Vagina (tissue), 2 donors: ENCODE data around the gene SHE. TPM values are rescaled to one million over a fixed set of nuclear protein-coding genes. Genes with fewer than 3 reads are reported as not detected.

Source experiments
- DNase-seq, 2 donors: peaks; one replicate each; pipeline ENCODE4 v3.0.0-alpha.2; 2017; ENCODE audit errors: extremely low spot score in 2 of 2
- H3K27ac ChIP-seq: fragments of 200-600 bp; sonication (generic); one replicate; pipeline ENCODE4 v1.5.1; 2019
- H3K27me3 ChIP-seq: fragments of 200-600 bp; sonication (generic); one replicate; pipeline ENCODE4 v1.5.1; 2019
- H3K36me3 ChIP-seq, 2 donors: fragments of 200-600 bp; sonication (generic); one replicate each; pipeline ENCODE4 v1.5.1; 2017 to 2019
- H3K4me1 ChIP-seq: fragments of 200-600 bp; sonication (generic); one replicate; pipeline ENCODE4 v1.5.1; 2019
- H3K4me3 ChIP-seq, 2 donors: fragments of 200-600 bp; sonication (generic); 1 replicate in 1 of 2; 2 replicates in 1 of 2; pipeline ENCODE4 v1.5.1; 2016 to 2019
- H3K9me3 ChIP-seq: fragments of 200-600 bp; sonication (generic); one replicate; pipeline ENCODE4 v1.5.1; 2019
- POLR2A ChIP-seq, 2 donors: fragments of 450-650 bp; IDR thresholded peaks; one replicate each; pipeline ENCODE4 v1.6.1; 2017; ENCODE audit warnings: antibody characterized with exemption in 2 of 2, mild to moderate bottlenecking in 2 of 2, moderate library complexity in 2 of 2
- POLR2AphosphoS5 ChIP-seq, 2 donors: sonication (generic); formaldehyde crosslinking; IDR thresholded peaks; one replicate each; pipeline ENCODE4 v1.9.0; 2017; ENCODE audit warnings: antibody characterized with exemption in 2 of 2, mild to moderate bottlenecking in 2 of 2, low read depth in 1 of 2; ENCODE audit not compliant: insufficient read depth in 1 of 2
- intact Hi-C: fragments of 100-400 bp; cut with DNase I; formaldehyde crosslinking; loops from one replicate; pipeline ENCODE4 v1.15.1; 2023
- total RNA-seq: library from RNA; depleted of rRNA; stranded (reverse); fragments of >200 nt; gene quantifications from one replicate; pipeline ENCODE4 v1.2.3, GENCODE V29; 2016
- TF ChIP-seq, protein P1 (sequence below), 3 experiments: fragments of 450-650 bp in 2 of 3; fragments of 200-600 bp in 1 of 3; sonication (generic) in 1 of 3; IDR thresholded peaks; one replicate each; pipeline ENCODE4 v1.5.1; 2017 to 2019; ENCODE audit warnings: antibody characterized with exemption in 3 of 3, mild to moderate bottlenecking in 2 of 3, moderate library complexity in 2 of 3

The SHE gene
- total RNA-seq, 1 donor from 2014 or later: 23.8 TPM

DNA sequence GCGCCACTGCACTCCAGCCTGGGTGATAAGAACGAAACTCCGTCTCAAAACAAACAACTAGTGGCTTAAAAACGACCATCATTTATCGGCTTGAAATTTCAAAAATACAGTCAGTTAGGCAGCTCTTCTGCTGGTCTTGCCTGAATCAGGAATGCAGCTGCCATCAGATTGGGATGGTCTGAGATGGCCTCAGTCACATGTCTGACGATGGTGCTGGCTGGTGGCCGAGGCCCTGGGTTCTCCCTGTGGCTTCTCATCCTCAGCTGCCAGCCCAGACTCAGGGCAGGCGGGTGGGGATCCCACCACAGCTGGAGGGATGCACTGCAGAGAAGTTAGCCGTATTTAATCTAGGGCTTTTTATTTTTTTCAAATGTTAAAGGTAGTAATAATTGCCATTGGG, 65.8 kb downstream of the SHE start:
- Histone ChIP-seq H3K27me3 (no peaks in the 10 kb centered on the region), H3K9me3 (no peaks in the 10 kb centered on the region), H3K27ac (peak overlapping the region; percentile 89), H3K4me1 (peaks cover 50% of the 10 kb centered on the region), H3K36me3 (peaks cover 0 to 20% of the 10 kb centered on the region in 2 donors), H3K4me3 (no peak overlapping the region)
- DNase-seq: no peak
- intact Hi-C loops: no loop called here
- TF ChIP-seq, protein P1, sequence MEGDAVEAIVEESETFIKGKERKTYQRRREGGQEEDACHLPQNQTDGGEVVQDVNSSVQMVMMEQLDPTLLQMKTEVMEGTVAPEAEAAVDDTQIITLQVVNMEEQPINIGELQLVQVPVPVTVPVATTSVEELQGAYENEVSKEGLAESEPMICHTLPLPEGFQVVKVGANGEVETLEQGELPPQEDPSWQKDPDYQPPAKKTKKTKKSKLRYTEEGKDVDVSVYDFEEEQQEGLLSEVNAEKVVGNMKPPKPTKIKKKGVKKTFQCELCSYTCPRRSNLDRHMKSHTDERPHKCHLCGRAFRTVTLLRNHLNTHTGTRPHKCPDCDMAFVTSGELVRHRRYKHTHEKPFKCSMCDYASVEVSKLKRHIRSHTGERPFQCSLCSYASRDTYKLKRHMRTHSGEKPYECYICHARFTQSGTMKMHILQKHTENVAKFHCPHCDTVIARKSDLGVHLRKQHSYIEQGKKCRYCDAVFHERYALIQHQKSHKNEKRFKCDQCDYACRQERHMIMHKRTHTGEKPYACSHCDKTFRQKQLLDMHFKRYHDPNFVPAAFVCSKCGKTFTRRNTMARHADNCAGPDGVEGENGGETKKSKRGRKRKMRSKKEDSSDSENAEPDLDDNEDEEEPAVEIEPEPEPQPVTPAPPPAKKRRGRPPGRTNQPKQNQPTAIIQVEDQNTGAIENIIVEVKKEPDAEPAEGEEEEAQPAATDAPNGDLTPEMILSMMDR (IDR thresholded peaks at IDR 0.05): no peak
- TF ChIP-seq POLR2A (IDR thresholded peaks at IDR 0.05) (no peak), POLR2AphosphoS5 (IDR thresholded peaks at IDR 0.05; ENCODE audit: insufficient read depth in 1 of 2, low read depth in 1 of 2) (no peak)

DNA sequence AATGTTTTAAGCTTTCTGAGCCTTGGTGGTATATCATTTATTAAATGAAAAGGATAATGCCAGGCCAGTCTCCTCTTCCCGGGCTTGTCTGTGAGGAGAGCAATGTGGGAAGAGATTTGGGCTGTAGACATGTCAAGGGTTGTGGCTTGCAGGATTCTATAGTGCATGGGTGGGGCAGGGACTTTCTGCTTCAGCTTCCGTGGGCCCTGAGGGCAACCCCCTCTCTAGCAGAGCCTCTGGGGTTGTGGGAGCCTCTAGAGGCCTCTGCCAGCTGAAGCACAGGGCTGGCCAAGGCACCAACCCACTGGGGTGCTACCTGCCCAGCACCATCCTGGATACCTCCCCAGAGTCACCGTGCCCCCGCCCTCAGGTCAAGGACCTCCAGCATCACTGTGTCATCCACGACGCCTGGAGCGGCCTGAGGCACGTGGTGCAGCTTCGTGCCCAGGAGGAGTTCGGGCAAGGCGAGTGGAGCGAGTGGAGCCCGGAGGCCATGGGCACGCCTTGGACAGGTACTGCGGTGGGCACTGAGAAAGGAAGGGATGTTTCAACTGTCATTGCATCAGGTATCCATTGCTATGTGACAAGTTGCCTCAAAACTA, 66.5 kb downstream of the SHE start:
- no peak for DNase-seq
- Histone ChIP-seq H3K4me1 (peaks cover 56% of the 10 kb centered on the region), H3K9me3 (no peaks in the 10 kb centered on the region), H3K4me3 (no peak overlapping the region), H3K27me3 (no peaks in the 10 kb centered on the region), H3K36me3 (peaks cover 0 to 19% of the 10 kb centered on the region in 2 donors), H3K27ac (peak overlapping the region; percentile 89)
- intact Hi-C loops: no loop called here
- TF ChIP-seq, protein P1 (IDR thresholded peaks at IDR 0.05): no peak
- no peak for TF ChIP-seq POLR2A (IDR thresholded peaks at IDR 0.05)
- TF ChIP-seq POLR2AphosphoS5 (IDR thresholded peaks at IDR 0.05; ENCODE audit: insufficient read depth in 1 of 2, low read depth in 1 of 2): no peak

DNA sequence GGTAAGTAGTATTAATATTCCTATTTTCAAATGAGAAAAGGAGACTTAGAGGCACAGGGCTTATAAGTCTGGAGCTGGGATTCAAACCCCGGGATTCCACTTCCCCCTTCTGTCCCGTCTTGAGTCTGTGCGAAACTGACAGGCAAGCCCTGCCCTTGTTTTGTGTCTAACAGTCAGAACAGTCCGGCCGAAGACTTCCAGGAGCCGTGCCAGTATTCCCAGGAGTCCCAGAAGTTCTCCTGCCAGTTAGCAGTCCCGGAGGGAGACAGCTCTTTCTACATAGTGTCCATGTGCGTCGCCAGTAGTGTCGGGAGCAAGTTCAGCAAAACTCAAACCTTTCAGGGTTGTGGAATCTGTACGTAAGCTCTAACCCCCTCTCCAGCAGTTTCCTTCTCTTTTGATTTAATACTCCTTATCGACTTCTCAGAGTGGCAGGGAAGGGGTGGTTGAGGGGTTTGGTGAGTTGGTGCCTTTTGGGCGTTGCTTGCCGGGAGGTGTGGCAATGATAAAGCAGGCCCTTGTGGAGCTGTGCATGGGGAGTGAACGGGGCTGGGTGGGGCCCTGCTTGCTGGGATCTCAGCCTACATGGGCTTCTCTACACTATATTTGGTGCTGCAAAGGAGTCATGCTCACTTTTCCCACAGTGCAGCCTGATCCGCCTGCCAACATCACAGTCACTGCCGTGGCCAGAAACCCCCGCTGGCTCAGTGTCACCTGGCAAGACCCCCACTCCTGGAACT, 67.7 kb downstream of the SHE start:
- Histone ChIP-seq H3K27ac (peak overlapping the region; percentile 89), H3K9me3 (no peaks in the 10 kb centered on the region), H3K4me1 (peaks cover 68% of the 10 kb centered on the region), H3K4me3 (peak overlapping the region; percentile 12), H3K27me3 (no peaks in the 10 kb centered on the region), H3K36me3 (peaks cover 0 to 22% of the 10 kb centered on the region in 2 donors)
- intact Hi-C loops: no loop called here
- DNase-seq: no peak
- TF ChIP-seq, protein P1 (IDR thresholded peaks at IDR 0.05): no peak
- peak; percentile 63 to 71 for TF ChIP-seq POLR2AphosphoS5 (IDR thresholded peaks at IDR 0.05; ENCODE audit: insufficient read depth in 1 of 2, low read depth in 1 of 2)

DNA sequence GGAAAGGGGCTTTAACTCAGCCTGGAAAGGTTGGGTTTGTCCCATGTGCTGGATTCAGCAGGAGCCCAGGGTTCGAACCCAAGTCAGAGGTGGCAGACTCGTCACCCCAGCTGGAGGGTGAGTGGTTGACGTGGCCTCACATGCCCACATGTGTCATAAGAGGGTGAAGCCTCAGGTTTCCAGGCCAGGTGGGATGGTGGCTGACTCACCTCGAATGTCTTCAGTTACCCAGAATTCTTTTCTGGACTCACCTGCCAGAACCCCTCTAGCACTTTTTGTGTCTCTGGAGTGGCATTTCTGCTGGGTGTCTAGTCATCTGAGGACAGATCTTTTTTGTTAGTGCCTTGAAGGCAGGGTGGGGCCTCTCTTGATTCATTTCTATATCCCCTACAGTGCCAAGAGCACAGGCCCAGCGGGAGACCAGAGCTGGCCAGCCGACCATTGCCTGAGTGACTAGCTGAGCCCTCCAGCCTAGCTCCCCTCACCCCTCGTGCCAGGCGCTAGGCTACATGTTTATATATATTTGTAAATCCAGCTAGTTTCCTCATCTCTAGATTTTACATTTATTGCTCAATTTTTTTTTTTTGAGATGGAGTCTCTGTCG, 68.9 kb downstream of the SHE start:
- H3K27ac ChIP-seq: peak overlapping the region; percentile 89
- DNase-seq: no peak
- no peaks in the 10 kb centered on the region for H3K9me3 ChIP-seq
- intact Hi-C loops: no loop called here
- peaks cover 78% of the 10 kb centered on the region for H3K4me1 ChIP-seq
- H3K27me3 ChIP-seq: no peaks in the 10 kb centered on the region
- no peak overlapping the region for H3K4me3 ChIP-seq
- TF ChIP-seq, protein P1 (IDR thresholded peaks at IDR 0.05): no peak
- peak in 1 of 2 donors; percentile 55 for TF ChIP-seq POLR2AphosphoS5 (IDR thresholded peaks at IDR 0.05; ENCODE audit: insufficient read depth in 1 of 2, low read depth in 1 of 2)
- H3K36me3 ChIP-seq: peaks cover 0 to 21% of the 10 kb centered on the region in 2 donors
